ENCODE measurements around the gene PHOSPHO2.
A peak's percentile ranks its signal among the peaks of the same experiment; 100 is the strongest.

Gene PHOSPHO2

DNA sequence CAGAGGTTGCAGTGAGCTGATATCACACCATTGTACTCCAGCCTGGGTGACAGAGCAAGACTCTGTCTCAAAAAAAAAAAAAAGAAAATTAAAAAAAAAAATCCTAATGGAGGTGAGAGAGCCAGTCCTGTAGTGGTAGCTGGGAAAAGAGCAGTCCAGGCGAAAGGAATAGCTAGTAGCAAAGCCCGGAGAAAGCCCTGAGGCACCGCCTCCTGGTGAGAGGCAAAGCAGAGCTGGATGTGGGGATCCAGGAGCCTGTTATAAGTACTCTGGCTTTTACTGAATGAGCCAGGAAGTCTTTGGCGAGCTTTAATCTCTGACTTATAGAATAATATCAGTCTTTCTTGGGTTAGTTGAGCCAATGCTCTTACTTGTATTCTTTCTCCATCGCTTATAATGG lies 32.8 kb downstream of the PHOSPHO2 start:
- H3K4me3 Mint-ChIP-seq = no peak overlapping the region
- DNase-seq = no peak
- H3K27me3 Mint-ChIP-seq (ENCODE audit: low read depth, poor library complexity) = peaks cover 2% of the 10 kb centered on the region
- no peak overlapping the region for H3K27ac Mint-ChIP-seq
- TF ChIP-seq, protein P1, sequence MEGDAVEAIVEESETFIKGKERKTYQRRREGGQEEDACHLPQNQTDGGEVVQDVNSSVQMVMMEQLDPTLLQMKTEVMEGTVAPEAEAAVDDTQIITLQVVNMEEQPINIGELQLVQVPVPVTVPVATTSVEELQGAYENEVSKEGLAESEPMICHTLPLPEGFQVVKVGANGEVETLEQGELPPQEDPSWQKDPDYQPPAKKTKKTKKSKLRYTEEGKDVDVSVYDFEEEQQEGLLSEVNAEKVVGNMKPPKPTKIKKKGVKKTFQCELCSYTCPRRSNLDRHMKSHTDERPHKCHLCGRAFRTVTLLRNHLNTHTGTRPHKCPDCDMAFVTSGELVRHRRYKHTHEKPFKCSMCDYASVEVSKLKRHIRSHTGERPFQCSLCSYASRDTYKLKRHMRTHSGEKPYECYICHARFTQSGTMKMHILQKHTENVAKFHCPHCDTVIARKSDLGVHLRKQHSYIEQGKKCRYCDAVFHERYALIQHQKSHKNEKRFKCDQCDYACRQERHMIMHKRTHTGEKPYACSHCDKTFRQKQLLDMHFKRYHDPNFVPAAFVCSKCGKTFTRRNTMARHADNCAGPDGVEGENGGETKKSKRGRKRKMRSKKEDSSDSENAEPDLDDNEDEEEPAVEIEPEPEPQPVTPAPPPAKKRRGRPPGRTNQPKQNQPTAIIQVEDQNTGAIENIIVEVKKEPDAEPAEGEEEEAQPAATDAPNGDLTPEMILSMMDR (IDR thresholded peaks at IDR 0.05) = no peak
- H3K4me1 Mint-ChIP-seq = no peaks in the 10 kb centered on the region
- H3K9me3 Mint-ChIP-seq = no peaks in the 10 kb centered on the region
- H3K36me3 Mint-ChIP-seq (ENCODE audit: low read depth) = peaks cover 4% of the 10 kb centered on the region

DNA sequence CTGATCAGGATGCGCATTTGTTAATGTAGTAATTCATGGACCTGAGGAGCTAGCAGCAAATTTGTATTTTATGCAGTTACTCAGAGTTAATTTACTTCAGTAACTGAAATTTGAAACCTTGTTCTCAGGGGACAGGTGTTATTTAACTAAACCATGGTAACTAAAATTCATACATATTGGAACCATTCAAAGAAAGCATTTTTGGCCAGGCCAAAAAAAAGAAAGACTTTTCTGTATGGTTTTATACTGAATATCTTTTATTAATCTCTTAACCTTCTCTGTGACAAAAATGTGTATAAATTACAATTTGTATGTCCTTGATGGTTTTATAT lies 35.0 kb downstream of the PHOSPHO2 start:
- TF ChIP-seq, protein P1 (IDR thresholded peaks at IDR 0.05) = no peak
- no peaks in the 10 kb centered on the region for H3K36me3 Mint-ChIP-seq (ENCODE audit: low read depth)
- H3K4me1 Mint-ChIP-seq = no peaks in the 10 kb centered on the region
- no peak overlapping the region for H3K4me3 Mint-ChIP-seq
- peaks cover 15% of the 10 kb centered on the region for H3K27me3 Mint-ChIP-seq (ENCODE audit: low read depth, poor library complexity)
- DNase-seq = no peak
- no peaks in the 10 kb centered on the region for H3K9me3 Mint-ChIP-seq
- no peak overlapping the region for H3K27ac Mint-ChIP-seq

DNA sequence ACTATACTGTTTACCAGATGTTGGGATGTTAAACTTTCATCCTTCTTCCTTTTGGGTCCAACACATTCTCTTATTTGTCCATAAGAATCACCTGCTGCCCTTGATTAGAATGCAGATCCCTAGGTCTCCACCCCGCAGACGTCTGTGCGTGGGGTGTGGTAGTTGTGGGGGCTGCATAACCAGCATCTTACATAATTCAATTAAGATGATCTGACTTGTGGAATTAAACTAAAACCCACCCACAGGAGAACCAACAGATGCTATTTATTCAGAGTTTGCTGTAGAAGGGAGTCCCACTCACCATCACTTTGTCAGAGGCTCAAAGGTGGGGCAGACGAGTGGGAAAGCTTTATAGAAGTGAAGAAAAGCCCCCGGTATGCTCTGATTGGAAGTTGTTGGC lies 37.8 kb downstream of the PHOSPHO2 start:
- Mint-ChIP-seq H3K4me3 (peak overlapping the region; percentile 58), H3K27ac (no peak overlapping the region), H3K4me1 (peaks cover 22% of the 10 kb centered on the region), H3K27me3 (ENCODE audit: low read depth, poor library complexity) (peaks cover 15% of the 10 kb centered on the region), H3K36me3 (ENCODE audit: low read depth) (peaks cover 1% of the 10 kb centered on the region), H3K9me3 (no peaks in the 10 kb centered on the region)
- TF ChIP-seq, protein P1 (IDR thresholded peaks at IDR 0.05) = no peak
- DNase-seq = no peak

DNA sequence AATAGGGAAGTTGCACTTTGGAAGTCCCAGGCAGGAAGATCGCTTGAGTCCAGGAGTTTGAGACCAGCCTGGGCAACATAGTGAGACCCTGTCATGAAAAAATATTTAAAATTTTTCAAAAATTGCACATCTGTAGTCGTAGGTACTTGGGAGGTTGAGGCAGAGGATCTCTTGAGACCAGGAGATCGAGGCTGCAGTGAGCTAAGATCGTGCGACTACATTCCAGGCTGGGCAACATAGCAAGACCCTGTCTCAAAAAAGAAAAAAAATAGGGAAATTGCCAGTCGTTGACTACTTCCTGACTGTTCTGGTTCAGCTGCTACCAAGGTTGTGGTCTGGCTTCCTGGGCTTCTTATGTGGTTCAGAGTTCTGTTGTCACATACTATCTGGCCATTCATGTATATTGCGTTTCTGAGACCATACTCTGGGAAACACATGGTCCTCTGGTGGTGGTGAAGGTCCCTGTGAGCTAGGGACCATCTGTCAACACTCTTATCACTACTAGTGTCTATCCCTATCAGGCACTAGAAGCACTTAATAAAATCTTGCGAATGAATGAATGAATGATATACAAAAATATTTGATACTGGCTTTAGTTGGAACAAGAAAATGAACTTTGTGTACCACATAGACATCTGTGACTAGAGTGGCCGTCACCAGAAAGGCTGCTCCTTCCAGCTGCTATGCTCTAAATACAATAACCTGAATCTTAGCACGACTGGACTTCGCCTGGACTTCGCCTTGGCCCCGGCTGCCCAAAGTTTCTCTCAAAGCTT lies 38.5 kb downstream of the PHOSPHO2 start:
- no peak overlapping the region for H3K27ac Mint-ChIP-seq
- DNase-seq = no peak

DNA sequence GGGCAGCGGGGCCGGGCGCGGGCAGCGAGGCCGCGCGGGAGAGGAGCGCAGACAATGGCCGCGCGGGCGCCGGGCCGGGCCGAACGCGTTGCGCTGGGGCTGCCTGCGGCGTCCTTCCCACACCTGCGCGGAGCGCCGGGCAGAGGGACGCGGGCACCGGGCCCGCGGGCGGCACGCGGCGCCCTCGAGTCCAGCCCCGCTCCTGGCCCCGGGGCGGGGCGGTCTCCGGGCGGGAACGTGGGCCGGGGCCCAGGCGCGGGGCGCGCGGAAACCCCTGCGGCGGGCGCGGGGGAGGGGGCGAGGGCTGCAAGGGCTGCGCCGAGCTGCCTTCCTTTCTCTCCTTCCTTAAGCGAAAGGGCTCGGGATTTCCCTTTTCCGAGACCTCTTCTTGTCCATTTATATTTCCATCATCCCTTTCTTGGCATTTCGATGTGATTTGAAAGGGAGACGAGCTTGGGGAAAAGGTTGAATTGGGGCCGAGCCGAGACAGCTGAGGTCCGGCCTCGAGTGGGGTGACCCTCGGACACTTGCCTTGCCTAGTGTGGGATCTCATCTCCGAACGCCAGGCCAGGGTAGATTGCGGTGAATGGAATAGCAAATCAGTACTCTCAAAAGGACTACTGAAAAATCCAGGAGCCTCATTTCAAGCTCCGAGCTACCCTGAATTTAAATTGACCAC lies 40.0 kb downstream of the PHOSPHO2 start:
- peaks cover 14% of the 10 kb centered on the region for H3K36me3 Mint-ChIP-seq (ENCODE audit: low read depth)
- peaks cover 32% of the 10 kb centered on the region for H3K4me1 Mint-ChIP-seq
- TF ChIP-seq, protein P1 (IDR thresholded peaks at IDR 0.05) = no peak
- peak overlapping the region; percentile 71 for H3K27ac Mint-ChIP-seq
- peak overlapping the region; percentile 92 for H3K4me3 Mint-ChIP-seq
- peaks cover 15% of the 10 kb centered on the region for H3K27me3 Mint-ChIP-seq (ENCODE audit: low read depth, poor library complexity)
- peak; percentile 67 for DNase-seq
- H3K9me3 Mint-ChIP-seq = peaks cover 4% of the 10 kb centered on the region

More for the DNA sequence above, 38.5 kb downstream of the PHOSPHO2 start:
- Mint-ChIP-seq H3K4me1 (peaks cover 26% of the 10 kb centered on the region), H3K36me3 (ENCODE audit: low read depth) (peaks cover 4% of the 10 kb centered on the region), H3K4me3 (peak overlapping the region; percentile 98), H3K9me3 (no peaks in the 10 kb centered on the region), H3K27me3 (ENCODE audit: low read depth, poor library complexity) (peaks cover 15% of the 10 kb centered on the region)
- TF ChIP-seq, protein P1 (IDR thresholded peaks at IDR 0.05) = no peak
